Mammary epithelial cell (primary cell): ENCODE measurements around the gene GPAT3.

ENCODE experiments used
- CTCF ChIP-seq, 2 donors: IDR thresholded peaks in 1 of 2; conservative IDR thresholded peaks in 1 of 2; 2 replicates each; pipeline ENCODE4 v1.5.1; 2011 to 2012; ENCODE audit warnings: inconsistent platforms in 2 of 2, low read length in 2 of 2, mild to moderate bottlenecking in 2 of 2, control low read depth in 1 of 2, low read depth in 1 of 2; ENCODE audit not compliant: insufficient read depth in 1 of 2; ENCODE audit errors: extremely low read depth in 1 of 2
- EZH2 ChIP-seq: IDR thresholded peaks from 2 replicates; pipeline ENCODE4 v1.6.1; 2012; ENCODE audit warnings: low read length, inconsistent platforms, borderline replicate concordance

DNA sequence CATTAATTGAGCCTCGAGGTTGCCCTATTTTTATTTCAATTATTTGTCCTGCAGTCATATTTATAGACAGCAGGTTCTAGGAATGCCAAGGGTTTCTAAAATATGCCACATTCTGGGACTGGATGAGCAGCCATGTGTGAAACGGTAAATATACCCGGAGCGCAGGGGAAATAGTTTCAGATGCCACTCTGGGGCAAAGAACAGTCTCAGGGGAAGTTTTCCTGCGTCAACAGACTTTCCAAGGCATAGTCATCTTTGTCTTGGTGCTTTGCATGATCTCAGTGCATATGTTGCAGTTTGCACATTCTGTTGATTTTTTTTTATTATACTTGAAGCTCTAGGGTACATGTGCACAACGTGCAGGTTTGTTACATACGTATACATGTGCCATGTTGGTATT, 71.0 kb downstream of the GPAT3 start:
- TF ChIP-seq CTCF (conservative IDR thresholded peaks at IDR 0.05 in 1 of 2, IDR thresholded peaks at IDR 0.05 in 1 of 2; ENCODE audit: extremely low read depth in 1 of 2, insufficient read depth in 1 of 2, low read depth in 1 of 2, low read length in 2 of 2) (no peak), EZH2 (no peak)
